Measurements from ENCODE around the gene BACE2.

GRCh38 chr21:41242238-41242829 lies 74.4 kb downstream of the BACE2 start:
- TF ChIP-seq EZH2 (IDR thresholded peaks at IDR 0.05; ENCODE audit: borderline replicate concordance, low read length) (no peak), CTCF (conservative IDR thresholded peaks at IDR 0.05 in 1 of 2, IDR thresholded peaks at IDR 0.05 in 1 of 2; ENCODE audit: extremely low read depth in 1 of 2, insufficient read depth in 1 of 2, low read depth in 1 of 2, low read length in 2 of 2) (no peak)

Data from mammary epithelial cell (primary cell).